ENCODE measurements around the gene ADARB2.

DNA sequence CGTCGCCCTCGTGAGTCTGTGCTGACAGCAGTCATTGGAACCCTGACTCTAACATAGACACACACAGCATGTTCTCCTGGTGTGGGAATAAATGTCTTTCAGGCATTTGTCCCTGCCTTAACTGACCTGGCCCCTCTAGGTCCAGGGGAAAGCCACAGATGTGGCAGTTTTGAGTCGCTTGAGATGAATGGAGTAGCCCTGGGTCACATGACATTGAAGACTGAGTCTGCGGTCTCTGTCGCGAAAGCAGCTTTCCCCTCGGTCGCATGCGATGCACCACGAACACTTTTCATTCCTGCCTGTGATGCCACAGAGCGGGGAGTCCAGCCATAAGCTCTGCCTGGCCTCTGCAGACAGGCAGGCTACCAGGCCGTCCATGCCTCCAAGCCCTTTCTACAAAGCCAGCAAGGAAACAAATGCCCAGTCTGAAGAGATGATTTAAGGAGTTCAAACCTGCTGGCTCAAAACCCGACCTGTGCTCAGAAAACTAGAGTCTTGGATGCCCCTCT, 508.8 kb downstream of the ADARB2 start:
- TF ChIP-seq EGR1 (IDR thresholded peaks at IDR 0.05; ENCODE audit: borderline replicate concordance in 1 of 2, low read depth in 2 of 2, low read length in 2 of 2) (no peak), RELA (IDR thresholded peaks at IDR 0.05; ENCODE audit: borderline replicate concordance, partially characterized antibody) (no peak), TAF1 (IDR thresholded peaks at IDR 0.05; ENCODE audit: borderline replicate concordance, low read depth, low read length) (no peak)
- TF ChIP-seq, protein P1, sequence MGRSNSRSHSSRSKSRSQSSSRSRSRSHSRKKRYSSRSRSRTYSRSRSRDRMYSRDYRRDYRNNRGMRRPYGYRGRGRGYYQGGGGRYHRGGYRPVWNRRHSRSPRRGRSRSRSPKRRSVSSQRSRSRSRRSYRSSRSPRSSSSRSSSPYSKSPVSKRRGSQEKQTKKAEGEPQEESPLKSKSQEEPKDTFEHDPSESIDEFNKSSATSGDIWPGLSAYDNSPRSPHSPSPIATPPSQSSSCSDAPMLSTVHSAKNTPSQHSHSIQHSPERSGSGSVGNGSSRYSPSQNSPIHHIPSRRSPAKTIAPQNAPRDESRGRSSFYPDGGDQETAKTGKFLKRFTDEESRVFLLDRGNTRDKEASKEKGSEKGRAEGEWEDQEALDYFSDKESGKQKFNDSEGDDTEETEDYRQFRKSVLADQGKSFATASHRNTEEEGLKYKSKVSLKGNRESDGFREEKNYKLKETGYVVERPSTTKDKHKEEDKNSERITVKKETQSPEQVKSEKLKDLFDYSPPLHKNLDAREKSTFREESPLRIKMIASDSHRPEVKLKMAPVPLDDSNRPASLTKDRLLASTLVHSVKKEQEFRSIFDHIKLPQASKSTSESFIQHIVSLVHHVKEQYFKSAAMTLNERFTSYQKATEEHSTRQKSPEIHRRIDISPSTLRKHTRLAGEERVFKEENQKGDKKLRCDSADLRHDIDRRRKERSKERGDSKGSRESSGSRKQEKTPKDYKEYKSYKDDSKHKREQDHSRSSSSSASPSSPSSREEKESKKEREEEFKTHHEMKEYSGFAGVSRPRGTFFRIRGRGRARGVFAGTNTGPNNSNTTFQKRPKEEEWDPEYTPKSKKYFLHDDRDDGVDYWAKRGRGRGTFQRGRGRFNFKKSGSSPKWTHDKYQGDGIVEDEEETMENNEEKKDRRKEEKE (IDR thresholded peaks at IDR 0.05) = no peak
- TF ChIP-seq, protein P2, sequence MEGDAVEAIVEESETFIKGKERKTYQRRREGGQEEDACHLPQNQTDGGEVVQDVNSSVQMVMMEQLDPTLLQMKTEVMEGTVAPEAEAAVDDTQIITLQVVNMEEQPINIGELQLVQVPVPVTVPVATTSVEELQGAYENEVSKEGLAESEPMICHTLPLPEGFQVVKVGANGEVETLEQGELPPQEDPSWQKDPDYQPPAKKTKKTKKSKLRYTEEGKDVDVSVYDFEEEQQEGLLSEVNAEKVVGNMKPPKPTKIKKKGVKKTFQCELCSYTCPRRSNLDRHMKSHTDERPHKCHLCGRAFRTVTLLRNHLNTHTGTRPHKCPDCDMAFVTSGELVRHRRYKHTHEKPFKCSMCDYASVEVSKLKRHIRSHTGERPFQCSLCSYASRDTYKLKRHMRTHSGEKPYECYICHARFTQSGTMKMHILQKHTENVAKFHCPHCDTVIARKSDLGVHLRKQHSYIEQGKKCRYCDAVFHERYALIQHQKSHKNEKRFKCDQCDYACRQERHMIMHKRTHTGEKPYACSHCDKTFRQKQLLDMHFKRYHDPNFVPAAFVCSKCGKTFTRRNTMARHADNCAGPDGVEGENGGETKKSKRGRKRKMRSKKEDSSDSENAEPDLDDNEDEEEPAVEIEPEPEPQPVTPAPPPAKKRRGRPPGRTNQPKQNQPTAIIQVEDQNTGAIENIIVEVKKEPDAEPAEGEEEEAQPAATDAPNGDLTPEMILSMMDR (IDR thresholded peaks at IDR 0.05 in 2 of 3, conservative IDR thresholded peaks at IDR 0.05 in 1 of 3; ENCODE audit: control insufficient read depth in 2 of 3, extremely low read depth in 1 of 3, insufficient read depth in 1 of 3, low read depth in 3 of 3, low read length in 3 of 3) = no peak

All from GM12878 (cell line).